CD4-positive, alpha-beta T cell (primary cell): Measurements from ENCODE around the gene ABHD17C. TPM values are rescaled to one million over a fixed set of nuclear protein-coding genes. Genes with fewer than 3 reads are reported as not detected.

ENCODE experiments used
- ATAC-seq: fragments of 200-7000 bp; cut with Tn5 transposase; one replicate; pipeline ENCODE4 v1.10.0; 2022; ENCODE audit warnings: mild to moderate bottlenecking; ENCODE audit not compliant: poor library complexity
- CTCF ChIA-PET: fragments of 350-600 bp; sonication (Branson Sonifier 250); formaldehyde crosslinking; loops from one replicate; lab custom pipeline; 2021; ENCODE audit warnings: antibody characterized with exemption, inconsistent platforms; lab: Charles Lee
- POLR2A ChIA-PET: fragments of 350-600 bp; sonication (Branson Sonifier 250); formaldehyde crosslinking; loops from one replicate; lab custom pipeline; 2021; ENCODE audit warnings: antibody characterized with exemption, inconsistent platforms; lab: Charles Lee
- DNase-seq, 14 experiments: peaks; one replicate each; pipeline ENCODE4 v3.0.0-alpha.2; 2013 to 2020; ENCODE audit warnings: mixed read lengths in 2 of 14
- H3K27ac ChIP-seq, 2 donors: one replicate each; pipeline versions ENCODE4 v1.5.1 to v1.7.0; 2013; ENCODE audit warnings: low read length in 2 of 2, low read depth in 1 of 2, mild to moderate bottlenecking in 1 of 2
- H3K27me3 ChIP-seq, 2 experiments: 1 replicate in 1 of 2; 2 replicates in 1 of 2; pipeline versions ENCODE4 v1.6.1 to v1.7.0; 2013; ENCODE audit warnings: low read length in 2 of 2, control low read depth in 1 of 2, mild to moderate bottlenecking in 1 of 2, moderate library complexity in 1 of 2; ENCODE audit not compliant: insufficient read depth in 2 of 2, control insufficient read depth in 1 of 2
- H3K36me3 ChIP-seq: one replicate; pipeline ENCODE4 v1.6.1; 2013; ENCODE audit warnings: low read length, control low read depth; ENCODE audit not compliant: insufficient read depth
- H3K4me1 ChIP-seq: one replicate; pipeline ENCODE4 v1.6.1; 2013; ENCODE audit warnings: low read length, control low read depth; ENCODE audit not compliant: insufficient read depth
- H3K4me3 ChIP-seq: one replicate; pipeline ENCODE4 v1.5.1; 2013; ENCODE audit warnings: mild to moderate bottlenecking, low read length, moderate library complexity
- H3K9me3 ChIP-seq, 2 experiments: 1 replicate in 1 of 2; 2 replicates in 1 of 2; pipeline versions ENCODE4 v1.6.1 to v1.7.0; 2013; ENCODE audit warnings: low read length in 2 of 2, mild to moderate bottlenecking in 2 of 2, control low read depth in 1 of 2, moderate library complexity in 1 of 2; ENCODE audit not compliant: control insufficient read depth in 1 of 2, insufficient read depth in 1 of 2
- H3K27ac Mint-ChIP-seq: one replicate; pipeline ENCODE4 v1.8.0; 2020; ENCODE audit warnings: mixed read lengths
- H3K27me3 Mint-ChIP-seq: one replicate; pipeline ENCODE4 v1.8.0; 2021; ENCODE audit warnings: mixed read lengths
- H3K36me3 Mint-ChIP-seq: one replicate; pipeline ENCODE4 v1.8.0; 2021; ENCODE audit warnings: low read depth, mixed read lengths
- H3K4me1 Mint-ChIP-seq: one replicate; pipeline ENCODE4 v1.8.0; 2021; ENCODE audit warnings: low read depth, mixed read lengths
- H3K4me3 Mint-ChIP-seq: one replicate; pipeline ENCODE4 v1.8.0; 2020; ENCODE audit warnings: mild to moderate bottlenecking, mixed read lengths
- H3K9me3 Mint-ChIP-seq: one replicate; pipeline ENCODE4 v1.8.0; 2020; ENCODE audit warnings: mixed read lengths
- CTCF ChIP-seq: fragments of 200-600 bp; IDR thresholded peaks from one replicate; pipeline ENCODE4 v1.8.0; 2022; ENCODE audit warnings: antibody characterized with exemption, mild to moderate bottlenecking
- intact Hi-C, 2 experiments: fragments of 100-400 bp; cut with DNase I in 1 of 2; cut with micrococcal nuclease in 1 of 2; formaldehyde crosslinking; loops; one replicate each; pipeline versions ENCODE4 v1.15.1 to v1.9.0; 2023 to 2025; cut with DNase I, micrococcal nuclease
- total RNA-seq, 174 experiments: library from RNA in 2 of 174; stranded (reverse) in 2 of 174; gene quantifications; one replicate each; pipeline ENCODE4 v1.2.3 and lab custom pipeline; 2021 to 2026

Gene ABHD17C
- total RNA-seq, 2 experiments from 2014 or later, result 0.33 to 0.59 TPM

GRCh38 chr15:80654299-80654698, 40.8 kb upstream of the ABHD17C start:
- ATAC-seq (no peak), DNase-seq (no peak)
- ChIA-PET CTCF (interaction anchor here (0.6 kb wide), 1 partner anchor 253 kb away, joined by 3 read pairs; no protein-coding TSS in a partner anchor), POLR2A (no interaction called here)
- H3K36me3 ChIP-seq, result no peaks in the 10 kb centered on the region
- H3K9me3 ChIP-seq, result peaks cover 0 to 9% of the 10 kb centered on the region in 2 experiments
- Mint-ChIP-seq H3K27me3 (peaks cover 31% of the 10 kb centered on the region), H3K36me3 (no peaks in the 10 kb centered on the region), H3K27ac (no peak overlapping the region), H3K4me1 (no peaks in the 10 kb centered on the region), H3K4me3 (no peak overlapping the region), H3K9me3 (peaks cover 2% of the 10 kb centered on the region)
- H3K4me1 ChIP-seq, result no peaks in the 10 kb centered on the region
- H3K27me3 ChIP-seq, result peaks cover 0 to 5% of the 10 kb centered on the region in 2 experiments
- intact Hi-C loops, result no loop called here
- no peak overlapping the region for H3K27ac ChIP-seq
- H3K4me3 ChIP-seq, result no peak overlapping the region
- no peak for TF ChIP-seq CTCF

GRCh38 chr15:80659375-80659774, 35.7 kb upstream of the ABHD17C start:
- Histone ChIP-seq H3K27ac (no peak overlapping the region), H3K9me3 (no peaks in the 10 kb centered on the region), H3K4me1 (no peaks in the 10 kb centered on the region), H3K4me3 (no peak overlapping the region), H3K36me3 (no peaks in the 10 kb centered on the region), H3K27me3 (peaks cover 8 to 10% of the 10 kb centered on the region in 2 experiments)
- ATAC-seq (no peak), DNase-seq (no peak)
- H3K4me1 Mint-ChIP-seq, result no peaks in the 10 kb centered on the region
- no peaks in the 10 kb centered on the region for H3K36me3 Mint-ChIP-seq
- H3K4me3 Mint-ChIP-seq, result no peak overlapping the region
- H3K27ac Mint-ChIP-seq, result no peak overlapping the region
- intact Hi-C loops, result no loop called here
- ChIA-PET CTCF (no interaction called here), POLR2A (no interaction called here)
- no peaks in the 10 kb centered on the region for H3K9me3 Mint-ChIP-seq
- TF ChIP-seq CTCF, result no peak
- peaks cover 42% of the 10 kb centered on the region for H3K27me3 Mint-ChIP-seq

- H3K4me3 ChIP-seq, result no peak overlapping the region
- ChIA-PET POLR2A (no interaction called here), CTCF (no interaction called here)
- Mint-ChIP-seq H3K9me3 (no peaks in the 10 kb centered on the region), H3K27ac (no peak overlapping the region), H3K36me3 (no peaks in the 10 kb centered on the region), H3K27me3 (peaks cover 37% of the 10 kb centered on the region), H3K4me1 (no peaks in the 10 kb centered on the region), H3K4me3 (no peak overlapping the region)
- TF ChIP-seq CTCF, result no peak
- peaks cover 8 to 10% of the 10 kb centered on the region in 2 experiments for H3K27me3 ChIP-seq
- ATAC-seq (no peak), DNase-seq (no peak)
- H3K36me3 ChIP-seq, result no peaks in the 10 kb centered on the region
- no peak overlapping the region for H3K27ac ChIP-seq
- H3K4me1 ChIP-seq, result no peaks in the 10 kb centered on the region
- no peaks in the 10 kb centered on the region for H3K9me3 ChIP-seq
- intact Hi-C loops, result no loop called here
Measured at GRCh38 chr15:80660119-80660518, 35.0 kb upstream of the ABHD17C start.
